ENCODE results near the gene NAT10. TPM values are rescaled to one million over a fixed set of nuclear protein-coding genes. Genes with fewer than 3 reads are reported as not detected.
"Not testable (repeated sequence)": the region's sequence is repeated elsewhere in the genome, so short reads cannot be mapped to it uniquely, and the experiment has no call there.

The NAT10 gene
- total RNA-seq, 4 donors from 2014 or later: 19.9 to 27.5 (median 21.6) TPM

DNA sequence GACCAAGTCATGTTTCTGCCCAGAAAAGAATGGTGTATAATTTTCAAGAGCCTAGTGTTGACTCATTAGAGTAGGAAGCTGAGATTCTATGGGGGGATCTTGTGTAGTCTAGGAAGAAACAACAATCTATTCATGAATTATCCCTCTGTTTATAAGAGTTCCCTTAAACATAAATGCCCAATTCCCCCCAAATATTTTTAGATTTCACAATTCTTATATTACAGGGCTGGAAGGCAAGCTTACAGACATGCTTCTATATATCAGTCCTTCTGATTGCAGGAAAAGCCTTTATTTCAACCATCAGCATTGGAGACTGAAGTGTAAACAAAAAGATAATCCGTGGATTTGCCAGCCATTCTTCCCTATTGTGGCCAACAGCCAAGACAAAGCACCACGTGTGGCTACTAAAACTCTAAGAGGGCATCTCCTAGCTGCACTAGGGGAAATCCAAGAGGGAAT lies 71.4 kb downstream of the NAT10 start:
- H3K4me1 ChIP-seq: peaks cover 0 to 12% (median 4%) of the 10 kb centered on the region in 3 donors
- H3K27me3 ChIP-seq: no peaks in the 10 kb centered on the region
- TF ChIP-seq POLR2AphosphoS5 (IDR thresholded peaks at IDR 0.05) (no peak), CTCF (IDR thresholded peaks at IDR 0.05) (no peak), POLR2A (IDR thresholded peaks at IDR 0.05) (no peak), EP300 (IDR thresholded peaks at IDR 0.05) (no peak)
- WGBS, 2 donors (ENCODE audit: low coverage in 1 of 2): 0 to 14% methylated on average over 2 of the region's 2 CpGs
- no peak overlapping the region for H3K27ac ChIP-seq
- ATAC-seq: no peak
- peaks cover 0 to under 1% of the 10 kb centered on the region in 2 donors for H3K36me3 ChIP-seq
- H3K4me3 ChIP-seq: no peak overlapping the region
- H3K9me3 ChIP-seq: no peaks in the 10 kb centered on the region

DNA sequence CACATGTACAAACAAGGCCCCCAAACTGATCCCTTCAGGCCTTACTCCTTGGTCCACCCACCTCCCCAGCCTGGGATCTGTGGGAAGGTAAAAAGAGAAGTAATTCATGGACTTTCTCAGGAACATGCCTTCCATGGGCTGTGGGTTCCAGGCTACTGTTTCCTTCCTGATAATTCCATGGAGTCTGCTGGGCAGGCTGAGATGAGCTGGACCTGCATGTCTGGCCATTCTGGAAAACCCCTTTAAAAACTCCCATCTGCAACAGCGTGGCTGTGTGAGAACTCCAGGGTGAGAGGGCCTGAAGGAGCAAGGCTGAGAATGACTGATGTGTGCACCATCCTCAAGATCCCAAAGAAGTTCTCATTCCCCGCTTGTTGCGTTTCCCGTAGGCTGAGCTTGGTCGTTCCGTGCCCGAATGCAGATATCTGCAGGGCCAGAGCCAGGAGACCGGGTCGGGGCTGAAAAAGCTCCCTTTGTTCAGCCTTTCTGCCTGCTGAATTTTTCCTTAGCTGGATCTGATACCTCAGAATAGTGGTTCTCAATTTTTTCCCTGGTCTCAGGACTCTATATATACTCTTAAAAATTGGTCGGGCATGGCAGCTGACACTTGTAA lies 72.9 kb downstream of the NAT10 start:
- no peak overlapping the region for H3K4me3 ChIP-seq
- no peaks in the 10 kb centered on the region for H3K36me3 ChIP-seq
- no peak for ATAC-seq
- H3K27me3 ChIP-seq: no peaks in the 10 kb centered on the region
- no peaks in the 10 kb centered on the region for H3K9me3 ChIP-seq
- no peak for TF ChIP-seq CTCF (IDR thresholded peaks at IDR 0.05)
- TF ChIP-seq POLR2A (IDR thresholded peaks at IDR 0.05): no peak
- no peak for TF ChIP-seq POLR2AphosphoS5 (IDR thresholded peaks at IDR 0.05)
- TF ChIP-seq EP300 (IDR thresholded peaks at IDR 0.05): no peak
- peaks cover 0 to 12% (median 4%) of the 10 kb centered on the region in 3 donors for H3K4me1 ChIP-seq
- no peak overlapping the region for H3K27ac ChIP-seq
- WGBS, 2 donors (ENCODE audit: low coverage in 1 of 2): 81 to 96% methylated on average over 5 to 8 of the region's 10 CpGs

GRCh38 chr11:34179026-34179675 lies 73.7 kb downstream of the NAT10 start:
- no peak for TF ChIP-seq EP300 (IDR thresholded peaks at IDR 0.05)
- no peak for TF ChIP-seq POLR2AphosphoS5 (IDR thresholded peaks at IDR 0.05)
- TF ChIP-seq CTCF (IDR thresholded peaks at IDR 0.05): no peak
- TF ChIP-seq POLR2A (IDR thresholded peaks at IDR 0.05): no peak
- Histone ChIP-seq H3K27ac (no peak overlapping the region), H3K9me3 (no peaks in the 10 kb centered on the region), H3K27me3 (no peaks in the 10 kb centered on the region), H3K4me3 (no peak overlapping the region), H3K36me3 (no peaks in the 10 kb centered on the region), H3K4me1 (peaks cover 0 to 8% (median 4%) of the 10 kb centered on the region in 3 donors)
- 83 to 92% methylated on average over 5 to 9 of the region's 9 CpGs for WGBS, 2 donors (ENCODE audit: low coverage in 1 of 2)
- ATAC-seq: no peak

DNA sequence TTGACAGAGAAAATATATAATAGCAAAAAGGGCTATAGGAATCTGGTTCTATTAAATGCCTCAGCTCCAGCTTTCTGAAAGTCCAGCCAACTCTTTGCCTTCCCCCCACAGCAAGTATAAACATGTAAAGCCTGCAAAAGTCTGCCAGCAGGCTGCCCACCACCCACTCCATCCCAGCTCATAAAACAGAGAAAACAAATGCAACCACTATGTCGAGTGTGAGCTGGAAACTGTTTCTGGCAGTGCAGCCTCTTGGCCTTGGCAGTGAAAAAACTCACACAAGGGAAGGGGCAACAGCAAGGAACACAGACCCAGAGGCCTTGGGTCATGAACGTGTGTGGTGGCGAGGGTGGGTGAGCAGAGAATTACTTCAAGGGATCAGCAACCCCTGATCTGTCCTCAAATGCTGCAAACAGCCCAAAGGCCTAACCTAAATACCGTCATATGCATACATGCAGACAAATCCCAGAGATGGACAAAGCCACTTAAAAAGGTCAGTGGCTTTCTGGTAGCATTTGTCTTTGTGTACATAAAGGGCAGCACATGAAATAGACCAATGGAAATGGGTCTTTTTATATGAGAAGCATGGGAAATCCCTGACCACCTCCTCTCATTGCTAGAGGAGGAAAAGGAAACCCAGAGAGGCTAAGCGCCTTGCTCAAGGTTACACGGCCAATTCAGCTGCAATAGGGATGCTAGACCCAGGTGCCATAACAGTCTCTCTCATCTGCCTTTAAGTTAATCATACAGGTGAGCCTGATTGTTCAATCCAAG lies 74.8 kb downstream of the NAT10 start:
- Histone ChIP-seq H3K36me3 (no peaks in the 10 kb centered on the region), H3K4me3 (no peak overlapping the region), H3K27me3 (no peaks in the 10 kb centered on the region), H3K4me1 (no peaks in the 10 kb centered on the region), H3K9me3 (no peaks in the 10 kb centered on the region), H3K27ac (no peak overlapping the region)
- no peak for ATAC-seq
- TF ChIP-seq EP300 (IDR thresholded peaks at IDR 0.05): no peak
- TF ChIP-seq POLR2A (IDR thresholded peaks at IDR 0.05): no peak
- TF ChIP-seq CTCF (IDR thresholded peaks at IDR 0.05): no peak
- TF ChIP-seq POLR2AphosphoS5 (IDR thresholded peaks at IDR 0.05): no peak
- WGBS, 2 donors (ENCODE audit: low coverage in 1 of 2): 86 to 87% methylated on average over 3 to 5 of the region's 6 CpGs

DNA sequence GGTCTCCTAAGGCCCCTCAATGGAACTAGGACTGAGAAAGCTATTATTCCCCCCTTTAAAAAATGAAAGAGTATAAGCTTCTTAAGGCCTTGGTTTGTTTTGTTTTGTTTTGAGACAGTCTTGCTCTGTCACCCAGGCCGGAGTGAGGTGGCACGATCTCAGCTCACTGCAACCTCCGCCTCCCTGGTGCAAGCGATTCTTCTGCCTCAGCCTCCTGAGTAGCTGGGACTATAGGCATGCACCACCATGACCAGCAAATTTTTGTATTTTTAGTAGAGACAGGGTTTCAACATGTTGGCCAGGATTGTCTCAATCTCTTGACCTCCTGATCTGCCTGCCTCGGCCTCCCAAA lies 75.4 kb downstream of the NAT10 start:
- H3K4me3 ChIP-seq, H3K36me3 ChIP-seq, H3K27ac ChIP-seq, H3K4me1 ChIP-seq, H3K27me3 ChIP-seq, H3K9me3 ChIP-seq, ATAC-seq: not testable (repeated sequence)
- 60 to 89% methylated on average over 2 to 5 of the region's 5 CpGs for WGBS, 2 donors (ENCODE audit: low coverage in 1 of 2)

All from gastroesophageal sphincter (tissue), 4 donors.